Measurements from ENCODE around the gene MPDZ. TPM values are rescaled to one million over a fixed set of nuclear protein-coding genes. Genes with fewer than 3 reads are reported as not detected.
"Not testable (repeated sequence)": the region's sequence is repeated elsewhere in the genome, so short reads cannot be mapped to it uniquely, and the experiment has no call there.

Gene MPDZ
- polyA plus RNA-seq, 2 of the 4 experiments (the other 2 are of a cell fraction), result 19.5 to 36.4 TPM

DNA sequence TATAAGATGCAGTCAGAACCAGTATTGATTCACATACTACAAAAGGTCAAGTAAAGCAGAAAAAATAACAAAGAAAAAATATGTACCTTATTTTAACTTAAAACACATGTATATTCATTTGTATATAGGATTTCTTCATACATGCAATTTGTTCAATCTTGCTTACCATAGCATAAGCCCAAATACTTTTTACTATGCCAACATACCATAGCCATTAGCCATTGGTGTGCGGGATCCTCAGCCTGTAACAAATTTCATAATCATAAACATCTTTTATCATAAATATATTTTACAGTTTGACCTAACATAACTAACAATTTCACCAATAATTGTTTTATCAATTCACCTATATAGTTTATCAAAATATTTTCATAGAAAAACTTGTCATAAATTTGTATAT is 51.1 kb downstream of the MPDZ start:
- FAIRE-seq (no peak), ATAC-seq (no peak), DNase-seq (ENCODE audit: low read depth in 1 of 2, low spot score in 1 of 2) (no peak)
- Histone ChIP-seq H3K27ac (no peak overlapping the region), H3K4me3 (no peak overlapping the region), H3K9me3 (no peaks in the 10 kb centered on the region), H3K4me1 (no peaks in the 10 kb centered on the region), H3K4me2 (no peak overlapping the region)
- ChIA-PET CTCF (no interaction called here), POLR2A (no interaction called here)
- TF ChIP-seq POLR2A (IDR thresholded peaks at IDR 0.05; ENCODE audit: low read length) (no peak), BHLHE40 (IDR thresholded peaks at IDR 0.05; ENCODE audit: low read depth, low read length) (no peak), ZNF302 (CRISPR knock-in tag; IDR thresholded peaks at IDR 0.05) (no peak), SREBF2 (IDR thresholded peaks at IDR 0.05) (no peak), HOXA7 (CRISPR knock-in tag; IDR thresholded peaks at IDR 0.05) (no peak), EHF (CRISPR knock-in tag; IDR thresholded peaks at IDR 0.05) (no peak), POLR2AphosphoS2 (conservative IDR thresholded peaks at IDR 0.05; ENCODE audit: low read length) (no peak), ZSCAN20 (CRISPR knock-in tag; IDR thresholded peaks at IDR 0.05) (no peak), MAFK (IDR thresholded peaks at IDR 0.05; ENCODE audit: partially characterized antibody) (no peak), FOSL2 (IDR thresholded peaks at IDR 0.05) (no peak), FOSL2 (CRISPR knock-in tag; IDR thresholded peaks at IDR 0.05) (no peak)
- TF ChIP-seq, protein P1, sequence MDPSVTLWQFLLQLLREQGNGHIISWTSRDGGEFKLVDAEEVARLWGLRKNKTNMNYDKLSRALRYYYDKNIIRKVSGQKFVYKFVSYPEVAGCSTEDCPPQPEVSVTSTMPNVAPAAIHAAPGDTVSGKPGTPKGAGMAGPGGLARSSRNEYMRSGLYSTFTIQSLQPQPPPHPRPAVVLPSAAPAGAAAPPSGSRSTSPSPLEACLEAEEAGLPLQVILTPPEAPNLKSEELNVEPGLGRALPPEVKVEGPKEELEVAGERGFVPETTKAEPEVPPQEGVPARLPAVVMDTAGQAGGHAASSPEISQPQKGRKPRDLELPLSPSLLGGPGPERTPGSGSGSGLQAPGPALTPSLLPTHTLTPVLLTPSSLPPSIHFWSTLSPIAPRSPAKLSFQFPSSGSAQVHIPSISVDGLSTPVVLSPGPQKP (IDR thresholded peaks at IDR 0.05; ENCODE audit: low read depth, low read length), result no peak
- TF ChIP-seq, protein P2, sequence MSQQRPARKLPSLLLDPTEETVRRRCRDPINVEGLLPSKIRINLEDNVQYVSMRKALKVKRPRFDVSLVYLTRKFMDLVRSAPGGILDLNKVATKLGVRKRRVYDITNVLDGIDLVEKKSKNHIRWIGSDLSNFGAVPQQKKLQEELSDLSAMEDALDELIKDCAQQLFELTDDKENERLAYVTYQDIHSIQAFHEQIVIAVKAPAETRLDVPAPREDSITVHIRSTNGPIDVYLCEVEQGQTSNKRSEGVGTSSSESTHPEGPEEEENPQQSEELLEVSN (IDR thresholded peaks at IDR 0.05; ENCODE audit: borderline replicate concordance, low read depth), result no peak
- TF ChIP-seq, protein P3, sequence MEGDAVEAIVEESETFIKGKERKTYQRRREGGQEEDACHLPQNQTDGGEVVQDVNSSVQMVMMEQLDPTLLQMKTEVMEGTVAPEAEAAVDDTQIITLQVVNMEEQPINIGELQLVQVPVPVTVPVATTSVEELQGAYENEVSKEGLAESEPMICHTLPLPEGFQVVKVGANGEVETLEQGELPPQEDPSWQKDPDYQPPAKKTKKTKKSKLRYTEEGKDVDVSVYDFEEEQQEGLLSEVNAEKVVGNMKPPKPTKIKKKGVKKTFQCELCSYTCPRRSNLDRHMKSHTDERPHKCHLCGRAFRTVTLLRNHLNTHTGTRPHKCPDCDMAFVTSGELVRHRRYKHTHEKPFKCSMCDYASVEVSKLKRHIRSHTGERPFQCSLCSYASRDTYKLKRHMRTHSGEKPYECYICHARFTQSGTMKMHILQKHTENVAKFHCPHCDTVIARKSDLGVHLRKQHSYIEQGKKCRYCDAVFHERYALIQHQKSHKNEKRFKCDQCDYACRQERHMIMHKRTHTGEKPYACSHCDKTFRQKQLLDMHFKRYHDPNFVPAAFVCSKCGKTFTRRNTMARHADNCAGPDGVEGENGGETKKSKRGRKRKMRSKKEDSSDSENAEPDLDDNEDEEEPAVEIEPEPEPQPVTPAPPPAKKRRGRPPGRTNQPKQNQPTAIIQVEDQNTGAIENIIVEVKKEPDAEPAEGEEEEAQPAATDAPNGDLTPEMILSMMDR (IDR thresholded peaks at IDR 0.05), result no peak
- WGBS (ENCODE audit: missing lambda C conversion rate), result 92% methylated on average over 1 of the region's 1 CpG

DNA sequence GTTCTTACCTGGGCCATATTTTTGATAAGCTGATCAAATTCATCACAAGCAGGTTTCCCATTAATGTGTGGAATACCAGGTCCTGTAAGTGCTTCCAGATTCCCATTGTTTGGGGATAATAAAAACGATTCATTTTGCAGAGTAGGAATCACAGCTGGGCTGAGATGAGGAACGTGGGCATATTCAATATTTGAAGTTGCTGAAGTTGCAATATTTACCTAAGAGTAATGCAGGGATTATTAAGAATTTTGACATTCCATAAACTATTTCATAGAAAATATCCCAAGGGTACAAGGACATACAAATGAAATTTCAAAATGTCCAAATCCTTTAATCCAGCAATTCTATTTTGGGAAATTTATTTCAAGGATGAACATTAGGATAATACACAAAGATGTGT is 55.1 kb downstream of the MPDZ start:
- FAIRE-seq (no peak), ATAC-seq (no peak), DNase-seq (ENCODE audit: low read depth in 1 of 2, low spot score in 1 of 2) (no peak)
- H3K27ac ChIP-seq, result no peak overlapping the region
- CTCF ChIA-PET, result no interaction called here
- WGBS (ENCODE audit: missing lambda C conversion rate), result 73% methylated on average over 2 of the region's 2 CpGs
- TF ChIP-seq, protein P4, sequence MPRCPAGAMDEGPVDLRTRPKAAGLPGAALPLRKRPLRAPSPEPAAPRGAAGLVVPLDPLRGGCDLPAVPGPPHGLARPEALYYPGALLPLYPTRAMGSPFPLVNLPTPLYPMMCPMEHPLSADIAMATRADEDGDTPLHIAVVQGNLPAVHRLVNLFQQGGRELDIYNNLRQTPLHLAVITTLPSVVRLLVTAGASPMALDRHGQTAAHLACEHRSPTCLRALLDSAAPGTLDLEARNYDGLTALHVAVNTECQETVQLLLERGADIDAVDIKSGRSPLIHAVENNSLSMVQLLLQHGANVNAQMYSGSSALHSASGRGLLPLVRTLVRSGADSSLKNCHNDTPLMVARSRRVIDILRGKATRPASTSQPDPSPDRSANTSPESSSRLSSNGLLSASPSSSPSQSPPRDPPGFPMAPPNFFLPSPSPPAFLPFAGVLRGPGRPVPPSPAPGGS (IDR thresholded peaks at IDR 0.05), result no peak
- peak; percentile 58 for TF ChIP-seq MAFK (IDR thresholded peaks at IDR 0.05; ENCODE audit: partially characterized antibody)
- POLR2A ChIA-PET, result no interaction called here
- no peaks in the 10 kb centered on the region for H3K4me1 ChIP-seq
- no peak overlapping the region for H3K4me3 ChIP-seq
- H3K4me2 ChIP-seq, result no peak overlapping the region
- H3K9me3 ChIP-seq, result no peaks in the 10 kb centered on the region

DNA sequence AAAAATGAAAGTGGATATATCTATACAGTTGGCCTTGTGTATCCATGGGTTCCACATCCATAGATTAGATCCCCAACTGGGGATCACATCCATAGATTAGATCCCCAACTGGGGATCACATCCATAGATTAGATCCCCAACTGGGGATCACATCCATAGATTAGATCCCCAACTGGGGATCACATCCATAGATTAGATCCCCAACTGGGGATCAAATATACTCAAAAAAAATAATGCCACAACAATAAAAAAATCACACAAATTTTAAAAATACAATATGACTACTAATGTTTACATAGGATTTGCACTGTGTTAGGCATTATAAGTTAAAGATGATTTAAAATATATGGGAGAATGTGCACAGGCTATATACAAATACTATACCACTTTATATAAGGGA is 56.8 kb downstream of the MPDZ start:
- CTCF ChIA-PET, result interaction anchor here (1.7 kb wide), 1 partner anchor 134 kb away, joined by 4 read pairs; no protein-coding TSS in a partner anchor
- H3K27ac ChIP-seq; H3K9me3 ChIP-seq; H3K4me2 ChIP-seq; POLR2A ChIA-PET; FAIRE-seq; ATAC-seq; H3K4me3 ChIP-seq; DNase-seq (ENCODE audit: low read depth in 1 of 2, low spot score in 1 of 2); H3K4me1 ChIP-seq: not testable (repeated sequence)

DNA sequence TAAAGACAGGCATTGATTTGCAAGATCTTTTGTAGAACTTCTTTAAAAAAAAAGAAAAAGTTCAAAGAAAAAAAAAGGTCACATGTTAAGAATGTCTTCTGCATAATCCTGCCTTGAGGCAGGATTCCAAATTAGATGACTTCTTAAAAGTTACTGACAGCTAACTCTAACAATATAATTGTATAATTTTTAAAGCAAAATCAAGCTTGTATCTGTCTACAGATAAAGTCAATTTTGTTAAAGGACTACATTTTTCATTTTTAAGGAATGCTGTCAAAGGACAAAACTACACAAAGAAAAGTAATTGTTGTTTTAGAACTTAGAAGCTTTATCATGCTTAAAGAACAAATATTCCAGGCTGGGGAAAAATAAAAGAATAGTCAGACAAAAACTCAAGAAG is 57.8 kb downstream of the MPDZ start:
- FAIRE-seq (no peak), DNase-seq (ENCODE audit: low read depth in 1 of 2, low spot score in 1 of 2) (no peak), ATAC-seq (no peak)
- Histone ChIP-seq H3K9me3 (no peaks in the 10 kb centered on the region), H3K4me3 (no peak overlapping the region), H3K4me1 (no peaks in the 10 kb centered on the region), H3K27ac (no peak overlapping the region), H3K4me2 (no peak overlapping the region)
- ChIA-PET CTCF (interaction anchor here (1.7 kb wide), 1 partner anchor 133 kb away, joined by 4 read pairs; no protein-coding TSS in a partner anchor), POLR2A (no interaction called here)
- TF ChIP-seq MAFK (IDR thresholded peaks at IDR 0.05; ENCODE audit: partially characterized antibody) (no peak), NR3C1 (IDR thresholded peaks at IDR 0.05) (no peak), NPAS2 (CRISPR knock-in tag; IDR thresholded peaks at IDR 0.05; ENCODE audit: borderline replicate concordance) (no peak), CBX8 (IDR thresholded peaks at IDR 0.05) (no peak), SMC3 (IDR thresholded peaks at IDR 0.05) (no peak), FOXS1 (CRISPR knock-in tag; IDR thresholded peaks at IDR 0.05) (no peak), ZFP36 (IDR thresholded peaks at IDR 0.05; ENCODE audit: borderline replicate concordance, partially characterized antibody) (no peak), FOSB (CRISPR knock-in tag; IDR thresholded peaks at IDR 0.05) (no peak), JUNB (IDR thresholded peaks at IDR 0.05) (no peak), RCOR1 (IDR thresholded peaks at IDR 0.05; ENCODE audit: low read depth, low read length) (no peak), BHLHE40 (IDR thresholded peaks at IDR 0.05; ENCODE audit: low read depth, low read length) (no peak), CBX2 (IDR thresholded peaks at IDR 0.05; ENCODE audit: borderline replicate concordance, low read depth) (no peak), FOSL2 (IDR thresholded peaks at IDR 0.05) (no peak), FOSL2 (CRISPR knock-in tag; IDR thresholded peaks at IDR 0.05) (no peak), POLR2A (IDR thresholded peaks at IDR 0.05; ENCODE audit: low read length) (no peak), TFCP2L1 (CRISPR knock-in tag; IDR thresholded peaks at IDR 0.05) (no peak), NFE2L2 (conservative IDR thresholded peaks at IDR 0.05; ENCODE audit: low read length) (no peak), PHF8 (IDR thresholded peaks at IDR 0.05; ENCODE audit: borderline replicate concordance, low read depth) (no peak)
- TF ChIP-seq, protein P5, sequence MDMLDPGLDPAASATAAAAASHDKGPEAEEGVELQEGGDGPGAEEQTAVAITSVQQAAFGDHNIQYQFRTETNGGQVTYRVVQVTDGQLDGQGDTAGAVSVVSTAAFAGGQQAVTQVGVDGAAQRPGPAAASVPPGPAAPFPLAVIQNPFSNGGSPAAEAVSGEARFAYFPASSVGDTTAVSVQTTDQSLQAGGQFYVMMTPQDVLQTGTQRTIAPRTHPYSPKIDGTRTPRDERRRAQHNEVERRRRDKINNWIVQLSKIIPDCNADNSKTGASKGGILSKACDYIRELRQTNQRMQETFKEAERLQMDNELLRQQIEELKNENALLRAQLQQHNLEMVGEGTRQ (IDR thresholded peaks at IDR 0.05), result no peak

All from A549 (cell line).